AG10803 (cell line): ENCODE data around the gene CCND2.
"Not testable (repeated sequence)": the region's sequence is repeated elsewhere in the genome, so short reads cannot be mapped to it uniquely, and the experiment has no call there.

Experiments
- DNase-seq: peaks from one replicate; pipeline ENCODE4 v3.0.0; 2010; ENCODE audit warnings: low read depth
- H3K4me3 ChIP-seq: 2 replicates; pipeline ENCODE4 v1.5.1; 2011; ENCODE audit warnings: mild to moderate bottlenecking, low read length, control low read depth
- CTCF ChIP-seq: conservative IDR thresholded peaks from 2 replicates; pipeline ENCODE4 v1.5.1; 2011; ENCODE audit warnings: mild to moderate bottlenecking, low read length, control low read depth, inconsistent platforms

CCND2 gene

DNA sequence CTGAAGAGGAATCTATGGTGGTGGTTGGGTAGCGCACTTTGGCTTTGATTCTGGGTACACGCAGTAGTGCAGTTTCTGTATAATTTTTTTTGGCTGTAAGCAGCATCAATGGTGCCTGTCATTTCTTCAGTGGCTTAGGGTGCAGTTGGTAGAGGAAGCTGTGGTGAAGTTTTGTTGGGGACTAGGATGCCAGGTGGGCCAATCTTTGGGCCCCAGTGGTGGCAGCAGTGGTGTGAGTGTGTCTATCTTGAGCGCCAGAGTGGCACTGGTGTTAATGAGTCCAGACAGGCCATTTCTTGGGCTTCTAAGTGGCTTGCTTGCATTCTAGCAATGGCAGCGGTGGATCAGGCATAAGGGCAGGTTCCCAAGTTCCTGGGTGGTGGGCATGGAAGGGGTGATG, 33.8 kb upstream of the CCND2 start:
- no peak overlapping the region for H3K4me3 ChIP-seq
- TF ChIP-seq CTCF: no peak
- DNase-seq: no peak

GRCh38 chr12:4240161-4240783, 33.3 kb upstream of the CCND2 start:
- no peak for TF ChIP-seq CTCF
- no peak for DNase-seq
- H3K4me3 ChIP-seq: no peak overlapping the region

GRCh38 chr12:4240981-4241380, 32.6 kb upstream of the CCND2 start:
- no peak overlapping the region for H3K4me3 ChIP-seq
- no peak for DNase-seq
- TF ChIP-seq CTCF: no peak

- TF ChIP-seq CTCF: no peak
- DNase-seq: no peak
- H3K4me3 ChIP-seq: no peak overlapping the region
Measured at GRCh38 chr12:4241592-4241991, 32.0 kb upstream of the CCND2 start.

DNA sequence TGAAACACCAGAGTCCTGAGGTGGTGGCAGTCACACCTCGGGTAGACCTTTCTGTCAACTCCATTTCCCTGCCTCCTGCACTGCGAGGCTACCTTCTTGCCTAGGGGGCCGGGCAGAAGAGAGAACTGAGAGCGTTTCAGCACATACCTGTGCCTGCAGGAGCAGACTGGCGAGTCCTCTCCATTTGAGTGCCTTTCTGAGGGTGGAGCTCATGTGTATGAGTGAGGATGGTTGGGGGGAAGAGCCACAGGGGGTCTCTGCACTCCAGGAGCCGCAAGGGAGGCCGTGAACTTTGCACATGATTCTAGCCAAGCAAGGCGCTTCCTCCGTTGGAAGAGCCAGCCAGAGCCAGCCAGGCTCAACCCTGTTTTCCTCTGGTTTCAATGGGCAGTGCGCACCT, 31.0 kb upstream of the CCND2 start:
- DNase-seq: no peak
- no peak for TF ChIP-seq CTCF
- no peak overlapping the region for H3K4me3 ChIP-seq

DNA sequence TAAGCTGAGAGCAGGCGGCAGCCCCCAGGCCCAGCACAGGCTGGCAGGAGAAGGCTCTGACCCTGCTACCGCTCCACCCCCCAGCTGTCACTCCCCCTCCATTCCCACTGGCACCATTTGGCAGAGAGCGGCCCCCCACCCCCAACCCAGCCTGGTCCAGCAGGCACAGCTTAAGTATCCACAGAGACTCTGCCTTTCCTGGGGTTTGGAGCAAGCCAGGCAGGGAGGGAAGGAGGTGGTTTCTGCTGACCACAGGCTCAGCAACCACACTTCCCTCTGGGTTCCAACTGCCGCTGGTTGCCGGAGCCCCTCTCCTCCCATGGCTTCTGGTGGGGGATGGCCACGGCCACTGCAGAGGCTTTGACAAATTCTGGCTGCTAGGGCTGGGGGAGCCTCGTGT, 30.5 kb upstream of the CCND2 start:
- no peak for TF ChIP-seq CTCF
- H3K4me3 ChIP-seq: no peak overlapping the region
- DNase-seq: no peak

DNA sequence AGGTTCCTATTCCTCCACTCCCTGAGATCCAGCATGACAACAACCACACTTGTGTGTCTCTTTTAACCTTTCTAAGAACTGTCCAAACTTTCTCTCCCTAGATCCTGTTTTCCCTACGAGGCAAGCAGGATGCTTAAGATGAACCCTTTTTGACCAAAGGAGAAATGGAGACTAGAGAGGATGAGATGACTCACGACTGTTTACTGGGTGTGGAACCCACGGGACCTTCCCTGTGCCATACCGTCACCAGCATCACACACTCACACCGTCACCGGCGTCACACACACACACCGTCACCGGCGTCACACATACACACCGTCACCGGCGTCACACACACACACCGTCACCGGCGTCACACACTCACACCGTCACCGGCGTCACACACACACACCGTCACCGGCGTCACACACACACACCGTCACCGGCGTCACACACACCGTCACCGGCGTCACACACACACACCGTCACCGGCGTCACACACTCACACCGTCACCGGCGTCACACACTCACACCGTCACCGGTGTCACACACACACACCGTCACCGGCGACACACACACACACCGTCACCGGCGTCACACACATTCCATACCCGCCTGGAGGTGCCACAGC, 30.0 kb upstream of the CCND2 start:
- H3K4me3 ChIP-seq, DNase-seq: not testable (repeated sequence)
